ENCODE results near the gene CHDH.

DNA sequence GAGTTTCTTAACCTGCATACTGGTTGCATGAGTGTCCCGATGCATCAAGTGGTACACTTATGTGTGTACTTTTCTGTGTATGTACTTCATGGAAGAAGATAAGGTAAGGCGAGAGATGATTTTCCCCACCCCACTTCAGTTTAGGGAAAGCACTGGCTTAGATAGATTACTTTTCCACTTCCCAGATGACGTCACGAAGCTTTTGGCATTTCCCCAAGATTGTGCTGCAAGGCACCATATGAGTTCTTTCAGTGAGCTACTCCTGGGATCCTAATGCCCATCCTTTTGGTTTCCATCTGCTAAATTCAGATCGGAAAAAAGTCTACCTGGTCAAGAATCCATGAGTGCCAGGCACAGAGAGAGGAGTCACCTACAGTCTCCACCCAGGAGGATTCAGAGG is 4.7 kb upstream of the CHDH start:
- TF ChIP-seq ZBTB26 (tag by site-specific recombination; optimal IDR thresholded peaks at IDR 0.05) (no peak), ZNF76 (tag by site-specific recombination; IDR thresholded peaks at IDR 0.05; ENCODE audit: borderline replicate concordance, low read depth) (no peak), SP7 (tag by site-specific recombination; IDR thresholded peaks at IDR 0.05) (no peak), ZNF133 (tag by site-specific recombination; IDR thresholded peaks at IDR 0.05) (no peak), ZNF274 (IDR thresholded peaks at IDR 0.05; ENCODE audit: low read length) (no peak), ZNF274 (tag by site-specific recombination; IDR thresholded peaks at IDR 0.05; ENCODE audit: borderline replicate concordance) (no peak), SALL2 (tag by site-specific recombination; IDR thresholded peaks at IDR 0.05; ENCODE audit: borderline replicate concordance) (no peak)
- TF ChIP-seq, protein P1, sequence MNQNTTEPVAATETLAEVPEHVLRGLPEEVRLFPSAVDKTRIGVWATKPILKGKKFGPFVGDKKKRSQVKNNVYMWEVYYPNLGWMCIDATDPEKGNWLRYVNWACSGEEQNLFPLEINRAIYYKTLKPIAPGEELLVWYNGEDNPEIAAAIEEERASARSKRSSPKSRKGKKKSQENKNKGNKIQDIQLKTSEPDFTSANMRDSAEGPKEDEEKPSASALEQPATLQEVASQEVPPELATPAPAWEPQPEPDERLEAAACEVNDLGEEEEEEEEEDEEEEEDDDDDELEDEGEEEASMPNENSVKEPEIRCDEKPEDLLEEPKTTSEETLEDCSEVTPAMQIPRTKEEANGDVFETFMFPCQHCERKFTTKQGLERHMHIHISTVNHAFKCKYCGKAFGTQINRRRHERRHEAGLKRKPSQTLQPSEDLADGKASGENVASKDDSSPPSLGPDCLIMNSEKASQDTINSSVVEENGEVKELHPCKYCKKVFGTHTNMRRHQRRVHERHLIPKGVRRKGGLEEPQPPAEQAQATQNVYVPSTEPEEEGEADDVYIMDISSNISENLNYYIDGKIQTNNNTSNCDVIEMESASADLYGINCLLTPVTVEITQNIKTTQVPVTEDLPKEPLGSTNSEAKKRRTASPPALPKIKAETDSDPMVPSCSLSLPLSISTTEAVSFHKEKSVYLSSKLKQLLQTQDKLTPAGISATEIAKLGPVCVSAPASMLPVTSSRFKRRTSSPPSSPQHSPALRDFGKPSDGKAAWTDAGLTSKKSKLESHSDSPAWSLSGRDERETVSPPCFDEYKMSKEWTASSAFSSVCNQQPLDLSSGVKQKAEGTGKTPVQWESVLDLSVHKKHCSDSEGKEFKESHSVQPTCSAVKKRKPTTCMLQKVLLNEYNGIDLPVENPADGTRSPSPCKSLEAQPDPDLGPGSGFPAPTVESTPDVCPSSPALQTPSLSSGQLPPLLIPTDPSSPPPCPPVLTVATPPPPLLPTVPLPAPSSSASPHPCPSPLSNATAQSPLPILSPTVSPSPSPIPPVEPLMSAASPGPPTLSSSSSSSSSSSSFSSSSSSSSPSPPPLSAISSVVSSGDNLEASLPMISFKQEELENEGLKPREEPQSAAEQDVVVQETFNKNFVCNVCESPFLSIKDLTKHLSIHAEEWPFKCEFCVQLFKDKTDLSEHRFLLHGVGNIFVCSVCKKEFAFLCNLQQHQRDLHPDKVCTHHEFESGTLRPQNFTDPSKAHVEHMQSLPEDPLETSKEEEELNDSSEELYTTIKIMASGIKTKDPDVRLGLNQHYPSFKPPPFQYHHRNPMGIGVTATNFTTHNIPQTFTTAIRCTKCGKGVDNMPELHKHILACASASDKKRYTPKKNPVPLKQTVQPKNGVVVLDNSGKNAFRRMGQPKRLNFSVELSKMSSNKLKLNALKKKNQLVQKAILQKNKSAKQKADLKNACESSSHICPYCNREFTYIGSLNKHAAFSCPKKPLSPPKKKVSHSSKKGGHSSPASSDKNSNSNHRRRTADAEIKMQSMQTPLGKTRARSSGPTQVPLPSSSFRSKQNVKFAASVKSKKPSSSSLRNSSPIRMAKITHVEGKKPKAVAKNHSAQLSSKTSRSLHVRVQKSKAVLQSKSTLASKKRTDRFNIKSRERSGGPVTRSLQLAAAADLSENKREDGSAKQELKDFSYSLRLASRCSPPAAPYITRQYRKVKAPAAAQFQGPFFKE (tag by site-specific recombination; IDR thresholded peaks at IDR 0.05; ENCODE audit: borderline replicate concordance), result no peak
- TF ChIP-seq, protein P2, sequence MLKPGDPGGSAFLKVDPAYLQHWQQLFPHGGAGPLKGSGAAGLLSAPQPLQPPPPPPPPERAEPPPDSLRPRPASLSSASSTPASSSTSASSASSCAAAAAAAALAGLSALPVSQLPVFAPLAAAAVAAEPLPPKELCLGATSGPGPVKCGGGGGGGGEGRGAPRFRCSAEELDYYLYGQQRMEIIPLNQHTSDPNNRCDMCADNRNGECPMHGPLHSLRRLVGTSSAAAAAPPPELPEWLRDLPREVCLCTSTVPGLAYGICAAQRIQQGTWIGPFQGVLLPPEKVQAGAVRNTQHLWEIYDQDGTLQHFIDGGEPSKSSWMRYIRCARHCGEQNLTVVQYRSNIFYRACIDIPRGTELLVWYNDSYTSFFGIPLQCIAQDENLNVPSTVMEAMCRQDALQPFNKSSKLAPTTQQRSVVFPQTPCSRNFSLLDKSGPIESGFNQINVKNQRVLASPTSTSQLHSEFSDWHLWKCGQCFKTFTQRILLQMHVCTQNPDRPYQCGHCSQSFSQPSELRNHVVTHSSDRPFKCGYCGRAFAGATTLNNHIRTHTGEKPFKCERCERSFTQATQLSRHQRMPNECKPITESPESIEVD (tag by site-specific recombination; IDR thresholded peaks at IDR 0.05), result no peak
- TF ChIP-seq, protein P3, sequence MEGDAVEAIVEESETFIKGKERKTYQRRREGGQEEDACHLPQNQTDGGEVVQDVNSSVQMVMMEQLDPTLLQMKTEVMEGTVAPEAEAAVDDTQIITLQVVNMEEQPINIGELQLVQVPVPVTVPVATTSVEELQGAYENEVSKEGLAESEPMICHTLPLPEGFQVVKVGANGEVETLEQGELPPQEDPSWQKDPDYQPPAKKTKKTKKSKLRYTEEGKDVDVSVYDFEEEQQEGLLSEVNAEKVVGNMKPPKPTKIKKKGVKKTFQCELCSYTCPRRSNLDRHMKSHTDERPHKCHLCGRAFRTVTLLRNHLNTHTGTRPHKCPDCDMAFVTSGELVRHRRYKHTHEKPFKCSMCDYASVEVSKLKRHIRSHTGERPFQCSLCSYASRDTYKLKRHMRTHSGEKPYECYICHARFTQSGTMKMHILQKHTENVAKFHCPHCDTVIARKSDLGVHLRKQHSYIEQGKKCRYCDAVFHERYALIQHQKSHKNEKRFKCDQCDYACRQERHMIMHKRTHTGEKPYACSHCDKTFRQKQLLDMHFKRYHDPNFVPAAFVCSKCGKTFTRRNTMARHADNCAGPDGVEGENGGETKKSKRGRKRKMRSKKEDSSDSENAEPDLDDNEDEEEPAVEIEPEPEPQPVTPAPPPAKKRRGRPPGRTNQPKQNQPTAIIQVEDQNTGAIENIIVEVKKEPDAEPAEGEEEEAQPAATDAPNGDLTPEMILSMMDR (tag by site-specific recombination; IDR thresholded peaks at IDR 0.05), result no peak

Data from HEK293 (cell line).